ENCODE measurements around the gene CTPS2.

GRCh38 chrX:16604337-16604736 lies 108.1 kb downstream of the CTPS2 start:
- TF ChIP-seq CTCF (IDR thresholded peaks at IDR 0.05) (no peak), ZFX (IDR thresholded peaks at IDR 0.05; ENCODE audit: borderline replicate concordance) (no peak)

Measured in 22Rv1 (cell line).